ENCODE data around the gene ADGRL1. TPM values are rescaled to one million over a fixed set of nuclear protein-coding genes. Genes with fewer than 3 reads are reported as not detected.

Gene ADGRL1
- polyA plus RNA-seq, 1 of the 3 experiments (the other 2 are of a cell fraction): 13.4 TPM

DNA sequence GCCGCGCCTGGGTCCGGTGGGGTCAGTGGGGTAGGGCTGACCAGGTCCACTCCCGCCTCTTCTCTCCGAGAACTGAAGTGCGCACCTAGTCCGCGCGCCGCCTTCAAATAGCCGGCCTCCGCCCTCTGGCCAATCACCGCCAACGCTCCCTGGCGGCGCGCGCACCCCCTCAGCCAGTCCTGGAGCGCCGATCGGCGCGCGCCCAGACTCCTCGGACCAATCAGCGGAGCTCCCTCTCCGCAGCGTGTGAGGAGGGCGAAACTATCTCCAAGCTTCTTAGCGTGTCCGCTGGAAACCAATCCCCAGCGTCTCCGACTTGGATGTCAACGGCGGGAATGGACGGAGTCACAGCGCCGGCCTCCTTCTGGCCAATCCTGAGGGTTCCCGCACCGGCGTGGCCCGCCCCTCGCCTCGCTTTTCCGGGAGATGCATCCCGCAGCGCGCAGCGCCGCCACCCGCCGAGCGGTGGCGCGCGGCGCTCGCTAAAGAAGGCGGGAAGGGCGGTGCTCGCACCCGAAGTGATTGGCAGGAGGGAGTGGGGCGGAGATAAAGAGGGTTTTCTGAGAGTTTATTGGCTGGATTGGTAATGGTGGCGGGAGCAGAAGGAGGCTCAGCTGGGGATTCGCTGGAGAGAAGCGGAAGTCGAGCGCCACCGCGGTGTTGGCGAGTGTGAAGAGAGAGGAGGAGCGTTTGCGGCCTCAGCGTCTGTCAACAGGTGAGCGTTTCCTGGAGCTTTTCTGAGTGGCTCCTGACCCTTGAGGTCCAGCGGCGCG, 69.3 kb downstream of the ADGRL1 start, which contains the start of gene ASF1B:
Gene ASF1B, minus strand, starts transcription at position 81 of the 773 bp plus-strand sequence. CDS start 133 bp downstream, outside the sequence.
- Histone ChIP-seq H3K9ac (peak within 1 kb of the TSS; percentile 82), H3K36me3 (replicated peaks in 1 of 2; ENCODE audit: control insufficient read depth in 1 of 2, insufficient read depth in 2 of 2, low read length in 1 of 2) (no peaks in the 10 kb centered on the region), H3F3A (replicated peaks; ENCODE audit: insufficient read depth) (peaks cover 22% of the 10 kb centered on the region), H3K4me3 (ENCODE audit: low read depth in 2 of 2, low read length in 1 of 2) (peak within 1 kb of the TSS; percentile 68 to 89), H2AFZ (ENCODE audit: low read depth) (peak within 1 kb of the TSS; percentile 98), H3K79me2 (ENCODE audit: insufficient read depth) (peaks cover 39% of the 10 kb centered on the region), H3K27ac (ENCODE audit: low read depth in 2 of 2, low read length in 1 of 2) (peak within 1 kb of the TSS; percentile 59 to 83), H3K27me3 (ENCODE audit: insufficient read depth) (no peaks in the 10 kb centered on the region), H4K20me1 (ENCODE audit: insufficient read depth) (no peaks in the 10 kb centered on the region), H3K4me2 (peak within 1 kb of the TSS; percentile 90), H3K9me3 (no peaks in the 10 kb centered on the region), H3K4me1 (ENCODE audit: control insufficient read depth in 1 of 2, insufficient read depth in 2 of 2, low read depth in 1 of 2, low read length in 1 of 2) (peaks cover 0 to 7% of the 10 kb centered on the region in 2 experiments; a peak in 2 of 4 replicates), H3K9me2 (no peaks in the 10 kb centered on the region)
- TF ChIP-seq, protein P1, sequence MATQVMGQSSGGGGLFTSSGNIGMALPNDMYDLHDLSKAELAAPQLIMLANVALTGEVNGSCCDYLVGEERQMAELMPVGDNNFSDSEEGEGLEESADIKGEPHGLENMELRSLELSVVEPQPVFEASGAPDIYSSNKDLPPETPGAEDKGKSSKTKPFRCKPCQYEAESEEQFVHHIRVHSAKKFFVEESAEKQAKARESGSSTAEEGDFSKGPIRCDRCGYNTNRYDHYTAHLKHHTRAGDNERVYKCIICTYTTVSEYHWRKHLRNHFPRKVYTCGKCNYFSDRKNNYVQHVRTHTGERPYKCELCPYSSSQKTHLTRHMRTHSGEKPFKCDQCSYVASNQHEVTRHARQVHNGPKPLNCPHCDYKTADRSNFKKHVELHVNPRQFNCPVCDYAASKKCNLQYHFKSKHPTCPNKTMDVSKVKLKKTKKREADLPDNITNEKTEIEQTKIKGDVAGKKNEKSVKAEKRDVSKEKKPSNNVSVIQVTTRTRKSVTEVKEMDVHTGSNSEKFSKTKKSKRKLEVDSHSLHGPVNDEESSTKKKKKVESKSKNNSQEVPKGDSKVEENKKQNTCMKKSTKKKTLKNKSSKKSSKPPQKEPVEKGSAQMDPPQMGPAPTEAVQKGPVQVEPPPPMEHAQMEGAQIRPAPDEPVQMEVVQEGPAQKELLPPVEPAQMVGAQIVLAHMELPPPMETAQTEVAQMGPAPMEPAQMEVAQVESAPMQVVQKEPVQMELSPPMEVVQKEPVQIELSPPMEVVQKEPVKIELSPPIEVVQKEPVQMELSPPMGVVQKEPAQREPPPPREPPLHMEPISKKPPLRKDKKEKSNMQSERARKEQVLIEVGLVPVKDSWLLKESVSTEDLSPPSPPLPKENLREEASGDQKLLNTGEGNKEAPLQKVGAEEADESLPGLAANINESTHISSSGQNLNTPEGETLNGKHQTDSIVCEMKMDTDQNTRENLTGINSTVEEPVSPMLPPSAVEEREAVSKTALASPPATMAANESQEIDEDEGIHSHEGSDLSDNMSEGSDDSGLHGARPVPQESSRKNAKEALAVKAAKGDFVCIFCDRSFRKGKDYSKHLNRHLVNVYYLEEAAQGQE (IDR thresholded peaks at IDR 0.05; ENCODE audit: low read depth, low read length): no peak
- TF ChIP-seq, protein P2, sequence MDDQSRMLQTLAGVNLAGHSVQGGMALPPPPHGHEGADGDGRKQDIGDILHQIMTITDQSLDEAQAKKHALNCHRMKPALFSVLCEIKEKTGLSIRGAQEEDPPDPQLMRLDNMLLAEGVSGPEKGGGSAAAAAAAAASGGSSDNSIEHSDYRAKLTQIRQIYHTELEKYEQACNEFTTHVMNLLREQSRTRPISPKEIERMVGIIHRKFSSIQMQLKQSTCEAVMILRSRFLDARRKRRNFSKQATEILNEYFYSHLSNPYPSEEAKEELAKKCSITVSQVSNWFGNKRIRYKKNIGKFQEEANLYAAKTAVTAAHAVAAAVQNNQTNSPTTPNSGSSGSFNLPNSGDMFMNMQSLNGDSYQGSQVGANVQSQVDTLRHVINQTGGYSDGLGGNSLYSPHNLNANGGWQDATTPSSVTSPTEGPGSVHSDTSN (IDR thresholded peaks at IDR 0.05): peak; percentile 97
- no peak for TF ChIP-seq MEF2A (IDR thresholded peaks at IDR 0.05; ENCODE audit: borderline replicate concordance, low read depth)
- TF ChIP-seq, protein P3, sequence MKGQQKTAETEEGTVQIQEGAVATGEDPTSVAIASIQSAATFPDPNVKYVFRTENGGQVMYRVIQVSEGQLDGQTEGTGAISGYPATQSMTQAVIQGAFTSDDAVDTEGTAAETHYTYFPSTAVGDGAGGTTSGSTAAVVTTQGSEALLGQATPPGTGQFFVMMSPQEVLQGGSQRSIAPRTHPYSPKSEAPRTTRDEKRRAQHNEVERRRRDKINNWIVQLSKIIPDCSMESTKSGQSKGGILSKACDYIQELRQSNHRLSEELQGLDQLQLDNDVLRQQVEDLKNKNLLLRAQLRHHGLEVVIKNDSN (IDR thresholded peaks at IDR 0.05; ENCODE audit: borderline replicate concordance, low read depth): no peak
- peak; percentile 69 for TF ChIP-seq CHD2 (IDR thresholded peaks at IDR 0.05; ENCODE audit: low read length, partially characterized antibody)
- peak; percentile 73 for TF ChIP-seq ELF1 (IDR thresholded peaks at IDR 0.05)
- TF ChIP-seq, protein P4, sequence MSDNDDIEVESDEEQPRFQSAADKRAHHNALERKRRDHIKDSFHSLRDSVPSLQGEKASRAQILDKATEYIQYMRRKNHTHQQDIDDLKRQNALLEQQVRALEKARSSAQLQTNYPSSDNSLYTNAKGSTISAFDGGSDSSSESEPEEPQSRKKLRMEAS (IDR thresholded peaks at IDR 0.05; ENCODE audit: low read depth): peak; percentile 66
- peak; percentile 92 for TF ChIP-seq MXI1 (IDR thresholded peaks at IDR 0.05; ENCODE audit: low read depth, low read length)
- peak; percentile 93 for TF ChIP-seq RAD21 (IDR thresholded peaks at IDR 0.05; ENCODE audit: low read length)
- TF ChIP-seq SIN3A (IDR thresholded peaks at IDR 0.05; ENCODE audit: borderline replicate concordance, low read depth, low read length): peak; percentile 95
- 0 out of 2 replicates have a peak, but pooled peaks have one; percentile 7 for TF ChIP-seq FOXM1 (IDR thresholded peaks at IDR 0.05; ENCODE audit: low read depth)
- TF ChIP-seq, protein P5, sequence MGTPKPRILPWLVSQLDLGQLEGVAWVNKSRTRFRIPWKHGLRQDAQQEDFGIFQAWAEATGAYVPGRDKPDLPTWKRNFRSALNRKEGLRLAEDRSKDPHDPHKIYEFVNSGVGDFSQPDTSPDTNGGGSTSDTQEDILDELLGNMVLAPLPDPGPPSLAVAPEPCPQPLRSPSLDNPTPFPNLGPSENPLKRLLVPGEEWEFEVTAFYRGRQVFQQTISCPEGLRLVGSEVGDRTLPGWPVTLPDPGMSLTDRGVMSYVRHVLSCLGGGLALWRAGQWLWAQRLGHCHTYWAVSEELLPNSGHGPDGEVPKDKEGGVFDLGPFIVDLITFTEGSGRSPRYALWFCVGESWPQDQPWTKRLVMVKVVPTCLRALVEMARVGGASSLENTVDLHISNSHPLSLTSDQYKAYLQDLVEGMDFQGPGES (IDR thresholded peaks at IDR 0.05; ENCODE audit: low read depth, low read length): peak; percentile 73
- TF ChIP-seq JUND (IDR thresholded peaks at IDR 0.05): no peak
- TF ChIP-seq RCOR1 (IDR thresholded peaks at IDR 0.05; ENCODE audit: low read length): no peak
- TF ChIP-seq, protein P6, sequence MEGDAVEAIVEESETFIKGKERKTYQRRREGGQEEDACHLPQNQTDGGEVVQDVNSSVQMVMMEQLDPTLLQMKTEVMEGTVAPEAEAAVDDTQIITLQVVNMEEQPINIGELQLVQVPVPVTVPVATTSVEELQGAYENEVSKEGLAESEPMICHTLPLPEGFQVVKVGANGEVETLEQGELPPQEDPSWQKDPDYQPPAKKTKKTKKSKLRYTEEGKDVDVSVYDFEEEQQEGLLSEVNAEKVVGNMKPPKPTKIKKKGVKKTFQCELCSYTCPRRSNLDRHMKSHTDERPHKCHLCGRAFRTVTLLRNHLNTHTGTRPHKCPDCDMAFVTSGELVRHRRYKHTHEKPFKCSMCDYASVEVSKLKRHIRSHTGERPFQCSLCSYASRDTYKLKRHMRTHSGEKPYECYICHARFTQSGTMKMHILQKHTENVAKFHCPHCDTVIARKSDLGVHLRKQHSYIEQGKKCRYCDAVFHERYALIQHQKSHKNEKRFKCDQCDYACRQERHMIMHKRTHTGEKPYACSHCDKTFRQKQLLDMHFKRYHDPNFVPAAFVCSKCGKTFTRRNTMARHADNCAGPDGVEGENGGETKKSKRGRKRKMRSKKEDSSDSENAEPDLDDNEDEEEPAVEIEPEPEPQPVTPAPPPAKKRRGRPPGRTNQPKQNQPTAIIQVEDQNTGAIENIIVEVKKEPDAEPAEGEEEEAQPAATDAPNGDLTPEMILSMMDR (IDR thresholded peaks at IDR 0.05): peak; percentile 70
- peak; percentile 75 for TF ChIP-seq GABPA (IDR thresholded peaks at IDR 0.05; ENCODE audit: low read depth)
- TF ChIP-seq TAF1 (IDR thresholded peaks at IDR 0.05; ENCODE audit: borderline replicate concordance, low read depth, low read length): peak; percentile 80
- peak; percentile 40 for TF ChIP-seq NRF1 (IDR thresholded peaks at IDR 0.05; ENCODE audit: low read depth, low read length)
- TF ChIP-seq POLR2AphosphoS5 (IDR thresholded peaks at IDR 0.05; ENCODE audit: low read depth, low read length): peak; percentile 89
- TF ChIP-seq RFX5 (IDR thresholded peaks at IDR 0.05; ENCODE audit: low read length): peak; percentile 87
- TF ChIP-seq SMC3 (IDR thresholded peaks at IDR 0.05; ENCODE audit: low read depth, low read length): peak; percentile 63
- under 1% methylated on average over 24 of the region's 78 CpGs for WGBS (ENCODE audit: low lambda C conversion rate)
- POLR2A ChIA-PET: interaction anchor here (0.6 to 3.1 kb wide), 13 partner anchors 14 to 381 kb away, joined by 3 to 13 read pairs (median 3); partner anchors contain the start of genes DNAJB1, MISP3 and PRKACA
- CTCF ChIA-PET: interaction anchor here (0.6 to 18.9 kb wide), 56 partner anchors 9 to 1754 kb away, joined by 3 to 256 read pairs (median 4); partner anchors contain the start of genes ADGRE5, MISP3, NANOS3 and PALM3
- peak; percentile 98 for DNase-seq
